ENCODE results near the gene PREX1.
A peak's percentile ranks its signal among the peaks of the same experiment; 100 is the strongest.

PREX1 gene

DNA sequence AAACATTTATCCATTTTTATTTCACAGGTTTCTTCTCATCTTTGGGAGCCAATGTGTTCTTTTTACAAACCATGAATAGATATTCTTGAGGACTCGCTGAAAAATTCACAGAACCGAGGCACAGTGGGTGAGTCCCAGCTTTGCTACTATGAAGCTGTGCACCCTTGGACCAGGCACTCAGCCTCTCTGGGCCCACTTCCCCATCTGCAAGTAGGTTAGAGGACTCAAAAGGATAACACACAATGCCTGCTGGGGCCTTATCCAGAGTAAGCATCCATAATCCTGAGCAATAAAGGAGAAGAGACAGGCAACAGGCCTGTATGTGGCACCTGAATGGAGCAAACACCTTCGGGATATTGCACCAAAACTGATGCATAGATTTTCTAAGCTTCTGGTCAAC, 153.3 kb downstream of the PREX1 start:
- DNase-seq, result no peak

GRCh38 chr20:48673507-48673906, 154.3 kb downstream of the PREX1 start:
- no peak for DNase-seq

GRCh38 chr20:48672324-48672723, 155.5 kb downstream of the PREX1 start:
- DNase-seq, result no peak

DNA sequence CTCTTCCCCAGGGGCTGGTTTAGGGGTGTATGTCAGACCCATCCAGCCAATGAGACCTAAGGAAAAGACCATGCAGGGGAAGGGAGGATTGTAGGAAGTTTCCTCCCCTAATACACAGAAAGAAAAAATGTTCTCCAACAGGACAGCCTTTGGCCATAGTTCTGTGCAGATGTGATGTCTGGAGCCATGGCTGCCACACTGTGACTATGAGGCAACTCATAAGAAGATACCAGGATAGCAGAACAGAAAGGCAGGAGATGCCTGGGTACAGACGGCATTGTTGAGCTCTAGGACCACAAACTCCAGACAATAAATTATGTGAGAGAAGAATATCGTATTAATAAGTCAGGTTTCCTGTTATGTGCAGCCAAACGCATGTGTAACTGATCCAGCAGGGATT, 156.7 kb downstream of the PREX1 start:
- no peak for DNase-seq

GRCh38 chr20:48669946-48670605, 157.7 kb downstream of the PREX1 start:
- DNase-seq, result no peak

DNA sequence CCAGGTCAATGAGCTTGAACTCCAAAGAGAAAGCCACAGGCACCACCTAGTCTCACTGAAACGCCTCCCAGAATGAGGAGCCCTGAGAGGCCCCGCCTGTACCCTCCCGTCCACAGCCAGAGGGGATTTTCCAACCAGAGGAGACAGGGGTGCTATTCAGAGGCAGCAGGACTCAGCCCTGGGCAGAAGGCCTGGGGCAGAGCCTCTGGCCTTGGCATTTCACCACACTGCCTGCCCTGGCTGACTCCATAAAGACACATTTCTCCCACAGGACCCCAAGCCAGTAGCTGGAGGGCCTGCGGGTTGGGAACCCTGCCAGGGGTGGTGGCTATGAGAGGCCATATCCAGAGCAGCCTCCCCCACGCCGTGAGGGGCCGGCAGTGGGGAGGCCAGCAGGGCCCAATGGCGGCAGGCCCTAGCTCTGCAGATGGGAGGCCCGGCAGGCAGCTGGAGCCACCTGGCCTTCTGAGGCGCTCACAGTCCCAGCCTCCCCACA, 159.3 kb downstream of the PREX1 start:
- DNase-seq, result peak; percentile 32

DNA sequence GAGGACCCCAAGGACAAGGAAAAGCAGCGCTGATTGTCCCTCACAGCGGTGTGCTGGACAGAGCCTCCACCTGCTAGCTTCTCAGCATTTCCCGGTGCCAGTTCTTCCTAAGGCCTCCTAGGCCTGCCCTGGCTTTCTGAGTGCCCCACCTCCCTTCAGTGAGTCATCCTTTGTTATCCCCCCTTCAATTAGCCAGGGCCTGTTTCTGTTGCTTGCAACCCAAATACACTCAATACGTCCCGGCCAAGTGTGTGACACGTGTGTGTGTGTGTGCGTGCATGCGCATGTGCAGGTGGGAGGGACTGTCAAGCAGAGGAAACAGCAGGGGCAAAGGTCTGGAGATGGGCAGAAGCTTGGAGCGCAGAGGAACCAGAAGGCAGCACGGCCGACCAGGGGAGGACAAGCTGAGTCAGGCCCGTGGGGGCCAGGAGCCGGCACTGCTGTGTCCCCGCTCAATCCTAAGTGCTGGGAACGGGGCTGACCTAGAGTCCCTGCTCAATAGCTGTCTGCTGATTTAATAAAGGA, 159.8 kb downstream of the PREX1 start:
- peak; percentile 21 for DNase-seq

- no peak for DNase-seq
Measured at GRCh38 chr20:48667481-48667880, 160.3 kb downstream of the PREX1 start.

GRCh38 chr20:48665785-48666184, 162.0 kb downstream of the PREX1 start:
- no peak for DNase-seq

GRCh38 chr20:48662711-48663110, 165.1 kb downstream of the PREX1 start:
- no peak for DNase-seq

DNA sequence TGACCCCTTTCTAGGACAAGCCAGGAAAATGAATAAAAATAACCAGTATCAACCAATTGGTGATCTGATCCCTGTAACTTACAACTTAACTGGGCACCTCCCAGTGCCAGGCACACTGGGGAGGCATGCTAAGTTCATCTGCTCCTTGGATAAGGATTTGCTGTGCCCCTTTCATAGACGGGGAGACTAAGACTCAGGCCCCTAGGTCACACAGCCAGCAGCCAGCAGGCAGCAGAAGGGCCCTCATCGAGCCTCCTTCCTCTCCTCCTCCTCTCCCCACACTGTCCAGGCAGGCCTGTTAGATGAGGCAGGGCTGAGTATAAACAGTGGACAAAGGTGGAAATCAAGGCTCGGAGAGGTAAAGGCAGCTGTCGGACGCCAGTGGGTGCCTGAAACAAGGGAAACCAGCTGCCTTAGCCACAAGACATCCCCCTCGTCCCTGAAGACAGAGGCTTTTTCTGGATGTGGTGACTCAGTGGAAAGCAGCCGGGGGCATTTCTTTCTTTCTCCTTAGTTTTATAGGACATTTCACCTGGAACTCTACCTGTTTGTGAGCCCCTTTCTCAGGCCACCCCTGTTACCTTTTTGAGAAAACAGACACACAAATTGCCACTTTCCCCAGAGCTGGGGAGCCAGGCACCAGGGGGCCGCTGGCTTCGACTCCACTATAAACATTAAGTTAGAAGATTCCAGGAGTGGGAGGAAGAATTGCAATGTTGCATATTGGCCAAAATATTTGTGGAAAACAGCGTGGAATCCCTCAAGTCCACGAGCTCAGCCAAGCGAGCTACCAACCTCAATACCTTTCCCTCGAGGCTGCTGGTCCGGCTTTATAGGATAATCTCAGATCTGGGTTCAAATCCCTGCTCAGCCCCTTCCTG, 166.0 kb downstream of the PREX1 start:
- no peak for DNase-seq

DNA sequence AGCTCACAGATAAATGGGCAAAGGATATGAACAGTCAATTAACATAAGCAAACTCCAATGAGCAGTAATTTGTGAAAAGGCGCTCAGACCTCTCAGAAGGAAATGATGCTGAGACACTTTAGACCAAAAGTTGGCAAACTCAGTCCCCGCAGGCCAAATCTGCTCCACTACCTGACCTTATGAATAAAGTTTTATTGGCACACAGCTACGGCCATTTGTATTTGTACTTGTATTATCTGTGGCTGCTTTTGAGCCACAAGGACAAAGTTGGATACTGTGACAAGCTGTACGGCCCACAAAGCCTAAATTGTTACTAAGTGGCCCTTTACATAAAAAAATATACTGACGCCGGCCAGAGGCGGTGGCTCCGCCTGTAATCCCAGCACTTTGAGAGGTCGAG, 167.0 kb downstream of the PREX1 start:
- DNase-seq, result no peak

- no peak for DNase-seq
Measured at GRCh38 chr20:48659858-48660257, 167.9 kb downstream of the PREX1 start.

DNA sequence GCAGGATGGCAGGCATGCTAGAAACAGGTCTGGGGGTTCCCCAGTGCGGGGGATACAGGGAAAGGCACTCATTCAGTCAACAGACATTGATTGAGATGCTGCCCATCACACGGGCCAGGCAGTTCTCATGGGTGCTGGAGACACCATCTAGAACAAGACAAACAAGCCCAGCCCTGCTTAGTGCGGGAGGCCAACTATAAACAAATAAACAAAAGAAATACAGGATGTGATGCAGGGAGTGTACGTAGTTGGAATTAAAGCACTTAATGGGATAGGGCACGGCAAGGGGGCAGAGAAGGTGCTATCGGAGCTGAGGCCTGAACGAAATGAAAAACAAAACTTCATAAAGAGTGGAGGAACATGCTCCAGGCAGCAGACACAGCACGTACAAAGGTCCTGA, 169.3 kb downstream of the PREX1 start:
- DNase-seq, result no peak

DNA sequence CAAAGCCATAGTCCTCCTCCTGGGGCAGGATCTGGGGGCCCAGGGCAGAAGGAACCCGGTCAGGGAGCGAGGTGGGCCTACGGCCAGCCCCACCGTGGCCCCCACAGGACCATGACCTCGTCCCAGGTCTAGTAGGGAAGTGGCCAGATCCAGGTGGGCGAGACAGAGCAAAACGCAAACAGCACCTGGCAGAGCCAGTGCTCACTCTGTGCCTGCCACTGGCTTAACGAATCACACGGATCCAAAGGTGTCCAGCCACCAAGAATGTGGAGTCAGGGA, 169.7 kb downstream of the PREX1 start:
- DNase-seq, result no peak

- peak; percentile 90 for DNase-seq
Measured at GRCh38 chr20:48657426-48658197, 170.2 kb downstream of the PREX1 start.

GRCh38 chr20:48656661-48657211, 171.1 kb downstream of the PREX1 start:
- DNase-seq, result no peak

DNA sequence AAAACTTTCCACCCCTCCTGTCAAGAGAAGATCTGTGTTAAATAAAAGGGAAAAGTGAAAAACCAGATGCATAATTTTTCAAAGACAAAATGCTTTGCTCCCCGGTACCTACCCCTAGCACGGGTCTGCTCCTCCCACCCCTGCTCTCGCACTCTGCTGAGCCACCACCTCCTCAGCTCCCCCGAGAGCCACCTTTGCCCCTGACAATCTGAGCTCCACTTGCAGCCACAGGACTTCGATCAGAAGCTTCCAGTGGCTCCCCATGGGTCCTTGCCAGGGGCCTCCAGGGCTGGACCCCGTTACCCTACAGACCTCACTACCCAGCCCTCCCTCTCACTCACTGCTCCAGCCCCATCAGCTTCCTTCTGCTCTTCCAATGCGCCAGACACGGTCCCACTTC, 171.7 kb downstream of the PREX1 start:
- DNase-seq, result no peak

DNA sequence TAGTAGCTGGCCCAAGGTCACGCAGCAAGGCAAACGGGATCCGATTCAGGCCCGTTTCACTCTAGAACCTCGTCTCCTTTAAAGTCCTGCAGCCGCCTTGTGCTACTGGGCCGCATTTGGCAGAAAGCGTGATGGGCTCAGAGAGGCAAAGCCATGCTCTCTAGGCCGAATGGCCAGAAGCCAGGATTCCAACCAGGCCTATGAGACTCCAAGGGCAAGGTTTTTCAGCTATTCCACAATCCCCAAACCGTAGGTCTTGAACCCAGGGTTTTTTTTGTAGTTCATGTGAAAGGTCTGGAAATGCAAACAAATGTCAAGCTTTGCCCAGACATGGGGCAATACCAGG, 174.1 kb downstream of the PREX1 start:
- DNase-seq, result no peak

DNA sequence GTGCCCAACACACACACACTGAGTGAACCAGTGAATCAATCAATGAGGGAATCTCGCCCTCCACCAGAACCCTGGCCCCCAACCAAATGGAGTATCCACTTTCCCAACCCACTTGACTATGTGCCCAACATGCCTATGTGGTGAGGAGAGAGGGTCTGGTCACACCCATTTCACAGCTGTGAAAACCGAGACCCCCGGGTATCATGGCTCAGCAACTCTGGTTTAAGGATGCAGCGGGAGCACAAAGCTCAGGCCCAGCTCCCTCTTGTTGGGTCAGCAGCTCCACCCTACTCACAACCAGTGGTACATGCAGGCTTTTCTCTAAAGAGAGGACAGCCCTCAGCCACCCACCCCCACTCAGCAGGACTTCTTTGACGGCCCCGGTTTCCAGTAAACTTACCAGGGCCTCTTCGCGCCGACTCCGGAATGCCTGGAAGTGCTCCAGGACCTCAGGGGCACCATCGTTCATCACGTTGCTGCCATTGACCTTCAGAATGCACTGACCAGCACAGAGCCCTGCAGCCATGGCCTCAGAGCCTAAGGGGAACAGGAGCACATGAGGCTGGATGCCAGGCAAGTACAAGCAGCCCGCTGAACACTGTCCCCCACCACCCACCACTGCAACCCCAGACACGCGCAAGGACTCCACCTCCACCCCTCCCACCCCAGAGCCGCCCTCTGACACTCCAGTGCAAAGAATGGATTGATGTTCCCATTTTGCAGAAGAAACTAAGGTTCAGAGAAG, 174.7 kb downstream of the PREX1 start:
- no peak for DNase-seq

- DNase-seq, result no peak
Measured at GRCh38 chr20:48651960-48652359, 175.8 kb downstream of the PREX1 start.

DNA sequence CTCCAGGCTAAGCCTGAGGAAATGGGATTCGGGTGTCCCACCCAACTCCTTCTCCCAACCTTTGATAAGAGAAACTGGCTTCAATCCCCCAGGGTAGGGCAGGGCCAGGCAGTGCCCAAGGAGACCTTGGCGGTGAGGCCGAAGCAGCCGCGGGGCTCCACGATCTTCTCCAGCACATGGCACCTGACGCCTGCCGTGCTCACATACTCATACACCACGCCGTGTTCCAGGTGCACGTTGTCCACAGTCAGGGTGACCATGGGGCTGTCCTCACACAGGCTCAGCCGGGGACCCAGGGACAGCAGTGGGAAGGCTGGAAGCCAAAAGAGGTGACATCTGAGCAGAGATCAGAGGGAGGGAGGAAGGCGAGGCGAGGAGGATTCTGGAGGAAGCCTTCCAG, 176.5 kb downstream of the PREX1 start:
- DNase-seq, result no peak

DNA sequence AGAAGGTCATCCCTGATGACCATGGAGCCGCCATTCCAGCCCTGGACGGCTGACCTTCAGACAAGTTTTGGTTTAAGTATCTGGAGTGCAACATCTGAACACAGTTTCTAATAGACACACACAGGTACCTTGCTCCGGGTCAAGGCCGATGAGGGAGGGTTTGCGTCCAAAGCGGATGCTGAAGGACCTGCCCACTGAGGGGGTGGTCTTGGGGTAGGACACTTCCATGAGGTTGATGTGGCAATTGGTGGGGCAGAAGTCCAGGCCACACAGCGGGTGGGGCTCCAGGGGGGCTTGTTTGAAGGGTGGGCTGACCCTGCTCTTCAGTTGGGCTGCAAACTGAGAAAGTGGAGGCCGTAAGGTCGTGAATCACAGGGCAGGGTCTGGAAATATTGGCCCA, 177.9 kb downstream of the PREX1 start:
- DNase-seq, result no peak

All from retina (tissue), 1 donor.